Mesenteric fat pad (tissue), 1 donor: ENCODE data around the gene FOXR1. TPM values are rescaled to one million over a fixed set of nuclear protein-coding genes. Genes with fewer than 3 reads are reported as not detected.
A peak's percentile ranks its signal among the peaks of the same experiment; 100 is the strongest.
"Not testable (repeated sequence)": the region's sequence is repeated elsewhere in the genome, so short reads cannot be mapped to it uniquely, and the experiment has no call there.

Experiments
- DNase-seq: peaks from one replicate; pipeline ENCODE4 v3.0.0-alpha.2; 2020; ENCODE audit warnings: low spot score
- total RNA-seq: library from RNA; stranded (reverse); fragmentation: NEBNext Ultra II Directional; extraction: Animal tissue kit (Norgen Biotek cat#: 25700); gene quantifications from one replicate; pipeline ENCODE4 v1.2.1, GENCODE V29; 2021
- donor health status: DM: yes; HTN: yes; CAD: no.

FOXR1 gene
- total RNA-seq, 1 donor from 2014 or later: not detected

GRCh38 chr11:118996926-118997626 is 25.5 kb downstream of the FOXR1 start:
- no peak for DNase-seq

GRCh38 chr11:118997627-118998387 is 26.2 kb downstream of the FOXR1 start, which contains the start of gene CENATAC:
CENATAC (plus strand) TSS chr11:118998138; CDS start chr11:118998198, 60 bp downstream.
- peak; percentile 99 for DNase-seq

GRCh38 chr11:118998388-118998717 is 26.8 kb downstream of the FOXR1 start:
- DNase-seq: no peak

GRCh38 chr11:118998822-118999221 is 27.3 kb downstream of the FOXR1 start:
- no peak for DNase-seq

- DNase-seq: no peak
These were observed 29.3 kb downstream of the FOXR1 start for GRCh38 chr11:119000906-119001305.

- no peak for DNase-seq
These were observed 35.1 kb downstream of the FOXR1 start for GRCh38 chr11:119006656-119007055.

GRCh38 chr11:119011476-119012053 is 40.0 kb downstream of the FOXR1 start:
- DNase-seq: no peak

GRCh38 chr11:119012629-119013170 is 41.1 kb downstream of the FOXR1 start:
- no peak for DNase-seq

- no peak for DNase-seq
These were observed 42.8 kb downstream of the FOXR1 start for GRCh38 chr11:119014209-119014924.

GRCh38 chr11:119015054-119015611 is 43.6 kb downstream of the FOXR1 start:
- no peak for DNase-seq

- DNase-seq: no peak
These were observed 44.9 kb downstream of the FOXR1 start for GRCh38 chr11:119016216-119017009.

GRCh38 chr11:119017377-119017776 is 45.8 kb downstream of the FOXR1 start:
- DNase-seq: not testable (repeated sequence)

- peak; percentile 97 for DNase-seq
These were observed 46.7 kb downstream of the FOXR1 start, which contains the start of the genes RPS25 and TRAPPC4 for GRCh38 chr11:119018074-119018938. RPS25 (minus strand) TSS chr11:119018343; CDS start chr11:119018284, 59 bp downstream. TRAPPC4 (plus strand) TSS chr11:119018766; CDS start chr11:119018796, 30 bp downstream.

- DNase-seq: no peak
These were observed 48.4 kb downstream of the FOXR1 start for GRCh38 chr11:119019996-119020395.

GRCh38 chr11:119021631-119022030 is 50.1 kb downstream of the FOXR1 start:
- no peak for DNase-seq

- DNase-seq: no peak
These were observed 52.2 kb downstream of the FOXR1 start for GRCh38 chr11:119023741-119024140.

GRCh38 chr11:119024430-119025098 is 53.0 kb downstream of the FOXR1 start:
- DNase-seq: no peak

GRCh38 chr11:119025099-119025473 is 53.5 kb downstream of the FOXR1 start:
- DNase-seq: no peak
